ENCODE results near the gene GRID2IP.

- TF ChIP-seq CTCF (IDR thresholded peaks at IDR 0.05; ENCODE audit: low read depth, low read length) (peak; percentile 28), EZH2phosphoT487 (IDR thresholded peaks at IDR 0.05; ENCODE audit: low read depth) (no peak)
These were observed 4.9 kb upstream of the GRID2IP start for GRCh38 chr7:6556196-6556595.
